HEK293 (cell line): ENCODE data around the gene SLC17A1.

Source experiments
- ATF2 ChIP-seq: fragments of 450-650 bp; formaldehyde crosslinking; IDR thresholded peaks from 2 replicates; pipeline ENCODE4 v1.5.1; 2016; ENCODE audit warnings: missing biosample characterization, missing genetic modification characterization, low read depth
- HOXD13 ChIP-seq: sonication (generic); formaldehyde crosslinking; IDR thresholded peaks from 2 replicates; pipeline ENCODE4 v1.8.0; 2022; ENCODE audit warnings: missing genetic modification reagents, borderline replicate concordance
- KLF17 ChIP-seq: fragments of 450-650 bp; formaldehyde crosslinking; IDR thresholded peaks from 2 replicates; pipeline ENCODE4 v1.5.1; 2016; ENCODE audit warnings: missing biosample characterization, missing genetic modification characterization
- SP2 ChIP-seq: fragments of 450-650 bp; formaldehyde crosslinking; IDR thresholded peaks from 2 replicates; pipeline ENCODE4 v1.5.1; 2016; ENCODE audit warnings: missing biosample characterization, missing genetic modification characterization
- ZBTB7A ChIP-seq: fragments of 450-650 bp; formaldehyde crosslinking; IDR thresholded peaks from 2 replicates; pipeline ENCODE4 v1.5.1; 2016; ENCODE audit warnings: low read depth, missing biosample characterization, missing genetic modification characterization
- ZNF24 ChIP-seq: fragments of 450-650 bp; formaldehyde crosslinking; IDR thresholded peaks from 2 replicates; pipeline ENCODE4 v1.5.1; 2016; ENCODE audit warnings: missing biosample characterization, missing genetic modification characterization
- ZNF274 ChIP-seq, 2 experiments: fragments of 200-500 bp in 1 of 2; fragments of 450-650 bp in 1 of 2; sonication (Bioruptor generic) in 1 of 2; formaldehyde crosslinking in 1 of 2; IDR thresholded peaks; 2 replicates each; pipeline versions ENCODE4 v1.5.1 to v1.6.1; 2014 to 2016; ENCODE audit warnings: borderline replicate concordance in 1 of 2, inconsistent platforms in 1 of 2, low read length in 1 of 2, missing biosample characterization in 1 of 2, missing genetic modification characterization in 1 of 2
- ZNF280D ChIP-seq: fragments of 450-650 bp; formaldehyde crosslinking; IDR thresholded peaks from 2 replicates; pipeline ENCODE4 v1.5.1; 2016; ENCODE audit warnings: missing biosample characterization, missing genetic modification characterization
- ZNF513 ChIP-seq: fragments of 450-650 bp; IDR thresholded peaks from 2 replicates; pipeline ENCODE4 v1.5.1; 2018; ENCODE audit warnings: missing biosample characterization, missing genetic modification characterization
- ZNF843 ChIP-seq: fragments of 450-650 bp; formaldehyde crosslinking; IDR thresholded peaks from 2 replicates; pipeline ENCODE4 v1.5.1; 2016; ENCODE audit warnings: missing biosample characterization, missing genetic modification characterization
- TF ChIP-seq, protein P1 (sequence below): fragments of 450-650 bp; formaldehyde crosslinking; IDR thresholded peaks from 2 replicates; pipeline ENCODE4 v1.5.1; 2016; ENCODE audit warnings: missing biosample characterization, missing genetic modification characterization
- TF ChIP-seq, protein P2 (sequence below): fragments of 450-650 bp; formaldehyde crosslinking; IDR thresholded peaks from 2 replicates; pipeline ENCODE4 v1.5.1; 2016; ENCODE audit warnings: missing biosample characterization, missing genetic modification characterization, borderline replicate concordance
- TF ChIP-seq, protein P3 (sequence below): fragments of 450-650 bp; formaldehyde crosslinking; IDR thresholded peaks from 2 replicates; pipeline ENCODE4 v1.5.1; 2016; ENCODE audit warnings: missing biosample characterization, missing genetic modification characterization
- TF ChIP-seq, protein P4 (sequence below): fragments of 450-650 bp; formaldehyde crosslinking; IDR thresholded peaks from 2 replicates; pipeline ENCODE4 v1.5.1; 2016; ENCODE audit warnings: missing biosample characterization, missing genetic modification characterization

DNA sequence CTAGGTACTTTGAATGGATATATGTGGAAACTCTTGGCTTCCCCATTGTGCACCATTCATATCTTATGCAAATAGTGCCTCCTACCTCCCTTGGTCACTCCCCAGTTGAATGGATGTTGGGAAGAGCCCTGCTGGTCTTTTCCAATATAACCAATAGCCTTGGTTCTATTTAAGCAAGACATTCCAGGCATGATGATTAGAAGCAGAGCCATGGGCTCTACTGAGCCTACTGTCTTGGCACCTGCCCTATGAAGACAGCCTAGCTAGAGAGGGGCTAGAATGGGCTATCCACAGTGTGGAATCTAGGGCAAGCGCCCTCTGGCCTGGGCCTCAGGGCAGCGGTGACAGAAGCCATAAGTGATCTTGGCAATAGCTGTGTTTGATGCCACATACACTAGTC is 15.6 kb downstream of the SLC17A1 start:
- TF ChIP-seq, protein P1, sequence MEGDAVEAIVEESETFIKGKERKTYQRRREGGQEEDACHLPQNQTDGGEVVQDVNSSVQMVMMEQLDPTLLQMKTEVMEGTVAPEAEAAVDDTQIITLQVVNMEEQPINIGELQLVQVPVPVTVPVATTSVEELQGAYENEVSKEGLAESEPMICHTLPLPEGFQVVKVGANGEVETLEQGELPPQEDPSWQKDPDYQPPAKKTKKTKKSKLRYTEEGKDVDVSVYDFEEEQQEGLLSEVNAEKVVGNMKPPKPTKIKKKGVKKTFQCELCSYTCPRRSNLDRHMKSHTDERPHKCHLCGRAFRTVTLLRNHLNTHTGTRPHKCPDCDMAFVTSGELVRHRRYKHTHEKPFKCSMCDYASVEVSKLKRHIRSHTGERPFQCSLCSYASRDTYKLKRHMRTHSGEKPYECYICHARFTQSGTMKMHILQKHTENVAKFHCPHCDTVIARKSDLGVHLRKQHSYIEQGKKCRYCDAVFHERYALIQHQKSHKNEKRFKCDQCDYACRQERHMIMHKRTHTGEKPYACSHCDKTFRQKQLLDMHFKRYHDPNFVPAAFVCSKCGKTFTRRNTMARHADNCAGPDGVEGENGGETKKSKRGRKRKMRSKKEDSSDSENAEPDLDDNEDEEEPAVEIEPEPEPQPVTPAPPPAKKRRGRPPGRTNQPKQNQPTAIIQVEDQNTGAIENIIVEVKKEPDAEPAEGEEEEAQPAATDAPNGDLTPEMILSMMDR (tag by site-specific recombination) = no peak
- TF ChIP-seq, protein P2, sequence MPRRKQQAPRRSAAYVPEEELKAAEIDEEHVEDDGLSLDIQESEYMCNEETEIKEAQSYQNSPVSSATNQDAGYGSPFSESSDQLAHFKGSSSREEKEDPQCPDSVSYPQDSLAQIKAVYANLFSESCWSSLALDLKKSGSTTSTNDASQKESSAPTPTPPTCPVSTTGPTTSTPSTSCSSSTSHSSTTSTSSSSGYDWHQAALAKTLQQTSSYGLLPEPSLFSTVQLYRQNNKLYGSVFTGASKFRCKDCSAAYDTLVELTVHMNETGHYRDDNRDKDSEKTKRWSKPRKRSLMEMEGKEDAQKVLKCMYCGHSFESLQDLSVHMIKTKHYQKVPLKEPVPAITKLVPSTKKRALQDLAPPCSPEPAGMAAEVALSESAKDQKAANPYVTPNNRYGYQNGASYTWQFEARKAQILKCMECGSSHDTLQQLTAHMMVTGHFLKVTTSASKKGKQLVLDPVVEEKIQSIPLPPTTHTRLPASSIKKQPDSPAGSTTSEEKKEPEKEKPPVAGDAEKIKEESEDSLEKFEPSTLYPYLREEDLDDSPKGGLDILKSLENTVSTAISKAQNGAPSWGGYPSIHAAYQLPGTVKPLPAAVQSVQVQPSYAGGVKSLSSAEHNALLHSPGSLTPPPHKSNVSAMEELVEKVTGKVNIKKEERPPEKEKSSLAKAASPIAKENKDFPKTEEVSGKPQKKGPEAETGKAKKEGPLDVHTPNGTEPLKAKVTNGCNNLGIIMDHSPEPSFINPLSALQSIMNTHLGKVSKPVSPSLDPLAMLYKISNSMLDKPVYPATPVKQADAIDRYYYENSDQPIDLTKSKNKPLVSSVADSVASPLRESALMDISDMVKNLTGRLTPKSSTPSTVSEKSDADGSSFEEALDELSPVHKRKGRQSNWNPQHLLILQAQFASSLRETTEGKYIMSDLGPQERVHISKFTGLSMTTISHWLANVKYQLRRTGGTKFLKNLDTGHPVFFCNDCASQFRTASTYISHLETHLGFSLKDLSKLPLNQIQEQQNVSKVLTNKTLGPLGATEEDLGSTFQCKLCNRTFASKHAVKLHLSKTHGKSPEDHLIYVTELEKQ (tag by site-specific recombination) = no peak
- TF ChIP-seq, protein P3, sequence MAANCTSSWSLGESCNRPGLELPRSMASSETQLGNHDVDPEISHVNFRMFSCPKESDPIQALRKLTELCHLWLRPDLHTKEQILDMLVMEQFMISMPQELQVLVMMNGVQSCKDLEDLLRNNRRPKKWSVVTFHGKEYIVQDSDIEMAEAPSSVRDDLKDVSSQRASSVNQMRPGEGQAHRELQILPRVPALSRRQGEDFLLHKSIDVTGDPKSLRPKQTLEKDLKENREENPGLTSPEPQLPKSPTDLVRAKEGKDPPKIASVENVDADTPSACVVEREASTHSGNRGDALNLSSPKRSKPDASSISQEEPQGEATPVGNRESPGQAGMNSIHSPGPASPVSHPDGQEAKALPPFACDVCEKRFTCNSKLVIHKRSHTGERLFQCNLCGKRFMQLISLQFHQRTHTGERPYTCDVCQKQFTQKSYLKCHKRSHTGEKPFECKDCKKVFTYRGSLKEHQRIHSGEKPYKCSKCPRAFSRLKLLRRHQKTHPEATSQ (tag by site-specific recombination) = no peak
- TF ChIP-seq ATF2 = no peak
- TF ChIP-seq ZNF280D = no peak
- no peak for TF ChIP-seq SP2 (tag by site-specific recombination)
- no peak for TF ChIP-seq KLF17 (tag by site-specific recombination)
- no peak for TF ChIP-seq ZNF24 (tag by site-specific recombination)
- TF ChIP-seq ZNF513 (tag by site-specific recombination) = no peak
- TF ChIP-seq ZNF274 (IDR thresholded peaks at IDR 0.05; ENCODE audit: low read length) = no peak
- no peak for TF ChIP-seq ZNF274 (tag by site-specific recombination; IDR thresholded peaks at IDR 0.05; ENCODE audit: borderline replicate concordance)
- TF ChIP-seq ZNF843 = no peak
- no peak for TF ChIP-seq HOXD13 (CRISPR knock-in tag)
- TF ChIP-seq, protein P4, sequence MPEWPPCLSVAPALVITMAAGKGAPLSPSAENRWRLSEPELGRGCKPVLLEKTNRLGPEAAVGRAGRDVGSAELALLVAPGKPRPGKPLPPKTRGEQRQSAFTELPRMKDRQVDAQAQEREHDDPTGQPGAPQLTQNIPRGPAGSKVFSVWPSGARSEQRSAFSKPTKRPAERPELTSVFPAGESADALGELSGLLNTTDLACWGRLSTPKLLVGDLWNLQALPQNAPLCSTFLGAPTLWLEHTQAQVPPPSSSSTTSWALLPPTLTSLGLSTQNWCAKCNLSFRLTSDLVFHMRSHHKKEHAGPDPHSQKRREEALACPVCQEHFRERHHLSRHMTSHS = no peak
- no peak for TF ChIP-seq ZBTB7A
